ENCODE measurements around the gene LRMDA.

- TF ChIP-seq CTCF (IDR thresholded peaks at IDR 0.05) (no peak), POLR2A (IDR thresholded peaks at IDR 0.05) (no peak)
Observed at GRCh38 chr10:75506930-75507329, 75.5 kb downstream of the LRMDA start.
